ENCODE measurements around the gene SPAG16.

DNA sequence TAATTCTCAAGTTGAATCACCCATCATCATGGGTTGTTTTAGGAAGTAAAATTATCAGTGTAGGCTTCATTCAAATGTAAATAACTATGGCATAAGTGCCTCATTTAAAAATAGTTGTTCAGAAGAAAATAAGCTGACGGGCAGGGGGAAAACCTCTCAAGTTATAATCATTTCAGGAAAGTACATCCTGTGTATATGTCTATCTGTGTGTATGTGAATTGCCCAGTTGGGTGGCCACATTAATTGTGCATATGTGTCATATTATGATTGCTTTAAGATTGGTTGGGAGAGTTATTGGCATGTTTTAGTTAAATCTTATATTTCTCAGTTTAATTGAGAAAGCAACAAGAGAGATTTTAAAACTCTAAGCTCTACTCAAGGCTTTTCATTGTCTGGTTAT, 843.8 kb downstream of the SPAG16 start:
- no peak for TF ChIP-seq ZBTB14 (CRISPR knock-in tag; IDR thresholded peaks at IDR 0.05)
- no peak for TF ChIP-seq REST (IDR thresholded peaks at IDR 0.05; ENCODE audit: borderline replicate concordance in 1 of 2, low read depth in 1 of 2, low read length in 2 of 2)
- TF ChIP-seq POLR2A (IDR thresholded peaks at IDR 0.05; ENCODE audit: insufficient read depth in 1 of 2, low read depth in 2 of 2, low read length in 2 of 2), result no peak
